A673 (cell line): ENCODE data around the gene PCDHGA6. TPM values are rescaled to one million over a fixed set of nuclear protein-coding genes. Genes with fewer than 3 reads are reported as not detected.

Experiments used
- BruUV-seq: library from RNA; stranded (reverse); fragments of 400-500 nt; replicated peaks from 2 replicates; lab custom pipeline; 2021; lab: Mats Ljungman, UMichigan
- CTCF ChIA-PET: fragments of 300-600 bp; sonication (Branson Sonifier 250); formaldehyde crosslinking; loops from one replicate; lab custom pipeline; 2022; ENCODE audit warnings: antibody characterized with exemption; lab: Charles Lee
- POLR2A ChIA-PET: fragments of 300-600 bp; sonication (Branson Sonifier 250); formaldehyde crosslinking; loops from one replicate; lab custom pipeline; 2022; ENCODE audit warnings: antibody characterized with exemption; ENCODE audit not compliant: low non-redundant PET; lab: Charles Lee
- DNase-seq: peaks from one replicate; pipeline ENCODE4 v3.0.0-alpha.2; 2015; ENCODE audit warnings: low spot score
- H3K27ac ChIP-seq: fragments of 200-600 bp; sonication (generic); 2 replicates; pipeline ENCODE4 v1.5.1; 2016; ENCODE audit warnings: mixed run types, low read depth, mild to moderate bottlenecking, mixed read lengths, antibody characterized with exemption, low read length; ENCODE audit not compliant: poor library complexity, severe bottlenecking
- H3K27me3 ChIP-seq: fragments of 200-600 bp; sonication (generic); replicated peaks from 2 replicates; pipeline ENCODE4 v1.6.1; 2017; ENCODE audit warnings: mixed run types, low read depth, mild to moderate bottlenecking, mixed read lengths, antibody characterized with exemption, low read length; ENCODE audit not compliant: insufficient read depth, poor library complexity
- H3K36me3 ChIP-seq: fragments of 200-600 bp; sonication (generic); 2 replicates; pipeline ENCODE4 v1.6.1; 2016; ENCODE audit warnings: mixed run types, mild to moderate bottlenecking, mixed read lengths, antibody characterized with exemption, low read length; ENCODE audit not compliant: insufficient read depth, poor library complexity, severe bottlenecking
- H3K4me1 ChIP-seq: fragments of 200-600 bp; sonication (generic); 2 replicates; pipeline ENCODE4 v1.6.1; 2017; ENCODE audit warnings: mixed run types, mild to moderate bottlenecking, mixed read lengths, antibody characterized with exemption, low read length; ENCODE audit not compliant: insufficient read depth, poor library complexity, severe bottlenecking
- H3K4me3 ChIP-seq: fragments of 200-600 bp; sonication (generic); 2 replicates; pipeline ENCODE4 v1.5.1; 2016; ENCODE audit warnings: low read depth, mixed run types, mild to moderate bottlenecking, mixed read lengths, low read length; ENCODE audit not compliant: poor library complexity, severe bottlenecking
- H3K9me3 ChIP-seq: fragments of 200-600 bp; sonication (generic); 2 replicates; pipeline ENCODE4 v1.6.1; 2016; ENCODE audit warnings: mixed run types, low read depth, mild to moderate bottlenecking, mixed read lengths, antibody characterized with exemption, low read length; ENCODE audit not compliant: poor library complexity, severe bottlenecking
- CTCF ChIP-seq: fragments of 300-800, 200-600 bp; sonication (generic); conservative IDR thresholded peaks from 2 replicates; pipeline ENCODE4 v1.5.1; 2017; ENCODE audit warnings: low read depth, mild to moderate bottlenecking, antibody characterized with exemption, low read length, moderate library complexity, mixed read lengths
- EZH2 ChIP-seq: fragments of 200-600 bp; sonication (generic); IDR thresholded peaks from 2 replicates; pipeline ENCODE4 v1.6.1; 2017; ENCODE audit warnings: borderline replicate concordance, low read depth, mild to moderate bottlenecking, mixed read lengths, antibody characterized with exemption, low read length; ENCODE audit not compliant: poor library complexity, severe bottlenecking
- intact Hi-C: fragments of 100-400 bp; cut with micrococcal nuclease; formaldehyde crosslinking; loops from one replicate; pipeline ENCODE4 v1.10.0; 2022; ENCODE audit not compliant: unreplicated experiment
- total RNA-seq: library from RNA; stranded (reverse); gene quantifications from 2 replicates; pipeline ENCODE4 v1.2.3, GENCODE V29; 2021

Gene PCDHGA6
- total RNA-seq, 1 experiment from 2014 or later = 21.6 TPM

GRCh38 chr5:141421489-141421855 is 47.8 kb downstream of the PCDHGA6 start:
- Histone ChIP-seq H3K27ac (peak overlapping the region; percentile 77), H3K4me3 (peak overlapping the region; percentile 53), H3K4me1 (no peaks in the 10 kb centered on the region), H3K9me3 (peaks cover 95% of the 10 kb centered on the region), H3K27me3 (no peaks in the 10 kb centered on the region), H3K36me3 (peaks cover 14% of the 10 kb centered on the region)
- intact Hi-C loops = loop anchor here (1.0 kb wide), 1 partner anchor 136 kb away; no protein-coding TSS in a partner anchor
- ChIA-PET CTCF (interaction anchor here (0.6 to 3.1 kb wide), 10 partner anchors 9 to 198 kb away, joined by 3 to 15 read pairs (median 5); partner anchors contain the start of genes PCDHB14, PCDHGA12 and PCDHGB3), POLR2A (no interaction called here)
- TF ChIP-seq EZH2 (no peak), CTCF (no peak)
- no TSS peak for BruUV-seq
- peak; percentile 45 for DNase-seq

- intact Hi-C loops = no loop called here
- Histone ChIP-seq H3K9me3 (peaks cover 96% of the 10 kb centered on the region), H3K27me3 (no peaks in the 10 kb centered on the region), H3K4me3 (no peak overlapping the region), H3K4me1 (no peaks in the 10 kb centered on the region), H3K36me3 (peaks cover 28% of the 10 kb centered on the region), H3K27ac (no peak overlapping the region)
- TF ChIP-seq EZH2 (no peak), CTCF (no peak)
- POLR2A ChIA-PET = no interaction called here
- no TSS peak for BruUV-seq
- DNase-seq = no peak
- CTCF ChIA-PET = interaction anchor here (3.1 kb wide), 1 partner anchor 141 kb away, joined by 15 read pairs; no protein-coding TSS in a partner anchor
Measured at GRCh38 chr5:141422742-141423291, 49.1 kb downstream of the PCDHGA6 start.

GRCh38 chr5:141427783-141428426 is 54.2 kb downstream of the PCDHGA6 start:
- ChIA-PET CTCF (no interaction called here), POLR2A (no interaction called here)
- H3K4me1 ChIP-seq = no peaks in the 10 kb centered on the region
- H3K9me3 ChIP-seq = peaks cover 93% of the 10 kb centered on the region
- no peak for TF ChIP-seq CTCF
- no peak for TF ChIP-seq EZH2
- no peaks in the 10 kb centered on the region for H3K27me3 ChIP-seq
- H3K4me3 ChIP-seq = no peak overlapping the region
- H3K27ac ChIP-seq = no peak overlapping the region
- H3K36me3 ChIP-seq = peaks cover 61% of the 10 kb centered on the region
- intact Hi-C loops = no loop called here
- DNase-seq = no peak
- BruUV-seq = no TSS peak

Other genes with a start within 250 kb of the PCDHGA6 start
- 21.0 and 23.6 TPM in 2 replicates for gene PCDHB5, start 238.7 kb upstream of the PCDHGA6 start, total RNA-seq
- gene PCDHB6, start 223.8 kb upstream of the PCDHGA6 start, total RNA-seq = 7.3 and 9.1 TPM in 2 replicates
- gene PCDHB7, start 201.2 kb upstream of the PCDHGA6 start, total RNA-seq = 2.0 and 2.3 TPM in 2 replicates
- 7.7 and 8.5 TPM in 2 replicates for gene PCDHB8, start 196.1 kb upstream of the PCDHGA6 start, total RNA-seq
- 11.3 and 12.8 TPM in 2 replicates for gene PCDHB16, start 191.5 kb upstream of the PCDHGA6 start, total RNA-seq
- 5.6 and 7.9 TPM in 2 replicates for gene PCDHB9, start 186.7 kb upstream of the PCDHGA6 start, total RNA-seq
- gene PCDHB10, start 181.5 kb upstream of the PCDHGA6 start, total RNA-seq = 2.7 and 2.8 TPM in 2 replicates
- 14.2 and 15.3 TPM in 2 replicates for gene PCDHB11, start 174.3 kb upstream of the PCDHGA6 start, total RNA-seq
- 5.1 and 6.7 TPM in 2 replicates for gene PCDHB12, start 165.2 kb upstream of the PCDHGA6 start, total RNA-seq
- 1.8 and 2.5 TPM in 2 replicates for gene PCDHB13, start 160.0 kb upstream of the PCDHGA6 start, total RNA-seq
- gene PCDHB14, start 150.5 kb upstream of the PCDHGA6 start, total RNA-seq = 6.9 and 7.4 TPM in 2 replicates
- 1.2 and 2.3 TPM in 2 replicates for gene PCDHB15, start 128.5 kb upstream of the PCDHGA6 start, total RNA-seq
- 0.88 and 1.0 TPM in 2 replicates for gene SLC25A2, start 69.8 kb upstream of the PCDHGA6 start, total RNA-seq
- 73.4 and 78.3 TPM in 2 replicates for gene TAF7, start 53.1 kb upstream of the PCDHGA6 start, total RNA-seq
- 2.2 and 2.3 TPM in 2 replicates for gene PCDHGA1, start 43.4 kb upstream of the PCDHGA6 start, total RNA-seq
- 1.5 and 1.8 TPM in 2 replicates for gene PCDHGA2, start 35.1 kb upstream of the PCDHGA6 start, total RNA-seq
- gene PCDHGA3, start 30.1 kb upstream of the PCDHGA6 start, total RNA-seq = 0.85 and 0.97 TPM in 2 replicates
- 7.6 TPM in 2 replicates for gene PCDHGB1, start 23.8 kb upstream of the PCDHGA6 start, total RNA-seq
- 2.9 and 3.5 TPM in 2 replicates for gene PCDHGA4, start 18.9 kb upstream of the PCDHGA6 start, total RNA-seq
- 6.2 and 6.5 TPM in 2 replicates for gene PCDHGB2, start 13.9 kb upstream of the PCDHGA6 start, total RNA-seq
- 2.4 and 2.6 TPM in 2 replicates for gene PCDHGA5, start 9.7 kb upstream of the PCDHGA6 start, total RNA-seq
- gene PCDHGB3, start 3.6 kb upstream of the PCDHGA6 start, total RNA-seq = 3.3 and 3.4 TPM in 2 replicates
- gene PCDHGA7, start 8.9 kb downstream of the PCDHGA6 start, total RNA-seq = 9.6 and 10.9 TPM in 2 replicates
- 2.5 and 3.3 TPM in 2 replicates for gene PCDHGB4, start 13.8 kb downstream of the PCDHGA6 start, total RNA-seq
- gene PCDHGA8, start 18.7 kb downstream of the PCDHGA6 start, total RNA-seq = 2.2 and 2.6 TPM in 2 replicates
- gene PCDHGB5, start 24.1 kb downstream of the PCDHGA6 start, total RNA-seq = 43.3 and 45.0 TPM in 2 replicates
- gene PCDHGA9, start 28.9 kb downstream of the PCDHGA6 start, total RNA-seq = 5.0 and 6.6 TPM in 2 replicates
- gene PCDHGB6, start 34.1 kb downstream of the PCDHGA6 start, total RNA-seq = 4.5 and 4.6 TPM in 2 replicates
- 3.6 TPM in 2 replicates for gene PCDHGA10, start 39.1 kb downstream of the PCDHGA6 start, total RNA-seq
- gene PCDHGB7, start 43.8 kb downstream of the PCDHGA6 start, total RNA-seq = 3.7 and 4.0 TPM in 2 replicates
- 34.9 and 35.5 TPM in 2 replicates for gene PCDHGA11, start 47.2 kb downstream of the PCDHGA6 start, total RNA-seq
- 3.5 and 3.6 TPM in 2 replicates for gene PCDHGA12, start 56.6 kb downstream of the PCDHGA6 start, total RNA-seq
- 103 and 112 TPM in 2 replicates for gene PCDHGC3, start 102.1 kb downstream of the PCDHGA6 start, total RNA-seq
- 3.6 and 3.8 TPM in 2 replicates for gene PCDHGC4, start 111.1 kb downstream of the PCDHGA6 start, total RNA-seq
- 3.4 and 3.6 TPM in 2 replicates for gene PCDHGC5, start 115.2 kb downstream of the PCDHGA6 start, total RNA-seq
- gene DIAPH1, start 245.1 kb downstream of the PCDHGA6 start, total RNA-seq = 105 and 109 TPM in 2 replicates